Astrocyte (in vitro differentiated cells and primary cell): ENCODE measurements around the gene ENPP3. TPM values are rescaled to one million over a fixed set of nuclear protein-coding genes. Genes with fewer than 3 reads are reported as not detected.

Experiments
- DNase-seq: peaks from one replicate; pipeline ENCODE4 v3.0.0-alpha.2; 2010; ENCODE audit warnings: low read depth
- FAIRE-seq: peaks from 2 replicates; lab custom pipeline; 2011; peaks lifted over from hg19 to GRCh38; lab: Jason Lieb, UNC
- H2AFZ ChIP-seq: 2 replicates; pipeline ENCODE4 v1.6.0; 2012; ENCODE audit warnings: low read depth, low read length, inconsistent platforms
- H3K27ac ChIP-seq: 2 replicates; pipeline ENCODE4 v1.5.1; 2011; ENCODE audit warnings: low read depth, low read length, inconsistent platforms
- H3K27me3 ChIP-seq: 2 replicates; pipeline ENCODE4 v1.6.0; 2011; ENCODE audit warnings: low read length, inconsistent platforms; ENCODE audit not compliant: insufficient read depth
- H3K36me3 ChIP-seq: 2 replicates; pipeline ENCODE4 v1.5.1; 2011; ENCODE audit warnings: low read length, inconsistent platforms; ENCODE audit not compliant: insufficient read depth
- H3K4me1 ChIP-seq: 2 replicates; pipeline ENCODE4 v1.5.1; 2011; ENCODE audit warnings: low read length, inconsistent platforms; ENCODE audit not compliant: insufficient read depth
- H3K4me2 ChIP-seq: 2 replicates; pipeline ENCODE4 v1.6.0; 2012; ENCODE audit warnings: low read length, inconsistent platforms
- H3K4me3 ChIP-seq: 2 replicates; pipeline ENCODE4 v1.5.1; 2011; ENCODE audit warnings: low read depth, mild to moderate bottlenecking, low read length, inconsistent platforms; ENCODE audit not compliant: insufficient read depth
- H3K79me2 ChIP-seq: 2 replicates; pipeline ENCODE4 v1.6.0; 2012; ENCODE audit warnings: mild to moderate bottlenecking, low read length, inconsistent platforms; ENCODE audit not compliant: insufficient read depth
- H3K9ac ChIP-seq: 2 replicates; pipeline ENCODE4 v1.6.0; 2012; ENCODE audit warnings: mild to moderate bottlenecking, low read length, inconsistent platforms
- H3K9me3 ChIP-seq: 2 replicates; pipeline ENCODE4 v1.5.1; 2012; ENCODE audit warnings: low read depth, mild to moderate bottlenecking, low read length, inconsistent platforms; ENCODE audit not compliant: insufficient read depth
- H4K20me1 ChIP-seq: 2 replicates; pipeline ENCODE4 v1.6.0; 2012; ENCODE audit warnings: low read length, inconsistent platforms; ENCODE audit not compliant: insufficient read depth
- H3K27ac Mint-ChIP-seq: one replicate; pipeline ENCODE4 v1.8.0; 2021; ENCODE audit warnings: mild to moderate bottlenecking, mixed read lengths; ENCODE audit not compliant: unreplicated experiment
- H3K27me3 Mint-ChIP-seq: one replicate; pipeline ENCODE4 v1.8.0; 2021; ENCODE audit warnings: low read depth, mixed read lengths; ENCODE audit not compliant: unreplicated experiment
- H3K36me3 Mint-ChIP-seq: one replicate; pipeline ENCODE4 v1.8.0; 2021; ENCODE audit warnings: low read depth, mixed read lengths; ENCODE audit not compliant: unreplicated experiment
- H3K4me1 Mint-ChIP-seq: one replicate; pipeline ENCODE4 v1.8.0; 2021; ENCODE audit warnings: low read depth, mixed read lengths; ENCODE audit not compliant: unreplicated experiment
- H3K4me3 Mint-ChIP-seq: one replicate; pipeline ENCODE4 v1.8.0; 2021; ENCODE audit warnings: mild to moderate bottlenecking, moderate library complexity, mixed read lengths; ENCODE audit not compliant: unreplicated experiment
- H3K9me3 Mint-ChIP-seq: one replicate; pipeline ENCODE4 v1.8.0; 2021; ENCODE audit warnings: mild to moderate bottlenecking, mixed read lengths; ENCODE audit not compliant: unreplicated experiment
- CTCF ChIP-seq: IDR thresholded peaks from 2 replicates; pipeline ENCODE4 v1.5.1; 2011; ENCODE audit warnings: low read depth, mild to moderate bottlenecking, inconsistent platforms, low read length, moderate library complexity; ENCODE audit not compliant: insufficient read depth
- EZH2 ChIP-seq: IDR thresholded peaks from 2 replicates; pipeline ENCODE4 v1.6.1; 2012; ENCODE audit warnings: mild to moderate bottlenecking, low read length, inconsistent platforms; ENCODE audit not compliant: insufficient read depth
- total RNA-seq: library from RNA; stranded (reverse); gene quantifications from 2 replicates; pipeline ENCODE4 v1.2.1, GENCODE V29; 2021

The ENPP3 gene
- total RNA-seq, 1 donor from 2014 or later, result not detected

GRCh38 chr6:131758920-131759319 is 121.8 kb downstream of the ENPP3 start:
- no peaks in the 10 kb centered on the region for H3K79me2 ChIP-seq
- no peaks in the 10 kb centered on the region for H3K27me3 ChIP-seq
- H3K4me1 ChIP-seq, result peaks cover 27% of the 10 kb centered on the region
- H3K36me3 ChIP-seq, result no peaks in the 10 kb centered on the region
- no peaks in the 10 kb centered on the region for H3K9me3 ChIP-seq
- peak; percentile 39 for FAIRE-seq
- H3K9me3 Mint-ChIP-seq, result no peaks in the 10 kb centered on the region
- no peak overlapping the region for H3K27ac ChIP-seq
- H3K36me3 Mint-ChIP-seq, result no peaks in the 10 kb centered on the region
- H3K9ac ChIP-seq, result no peak overlapping the region
- H2AFZ ChIP-seq, result no peak overlapping the region
- no peaks in the 10 kb centered on the region for H4K20me1 ChIP-seq
- no peak overlapping the region for H3K4me3 ChIP-seq
- DNase-seq, result peak; percentile 39
- TF ChIP-seq EZH2 (no peak), CTCF (no peak)
- peaks cover 38% of the 10 kb centered on the region for H3K4me1 Mint-ChIP-seq
- H3K4me3 Mint-ChIP-seq, result no peak overlapping the region
- no peak overlapping the region for H3K4me2 ChIP-seq
- peak overlapping the region; percentile 14 for H3K27ac Mint-ChIP-seq
- no peaks in the 10 kb centered on the region for H3K27me3 Mint-ChIP-seq

- FAIRE-seq (peak; percentile 84), DNase-seq (peak; percentile 90)
- peaks cover 21% of the 10 kb centered on the region for H3K4me1 ChIP-seq
- H3K27me3 ChIP-seq, result no peaks in the 10 kb centered on the region
- H3K9me3 ChIP-seq, result no peaks in the 10 kb centered on the region
- H3K9ac ChIP-seq, result no peak overlapping the region
- H3K79me2 ChIP-seq, result no peaks in the 10 kb centered on the region
- Mint-ChIP-seq H3K27ac (no peak overlapping the region), H3K4me1 (peaks cover 38% of the 10 kb centered on the region), H3K4me3 (no peak overlapping the region), H3K36me3 (no peaks in the 10 kb centered on the region), H3K27me3 (no peaks in the 10 kb centered on the region), H3K9me3 (no peaks in the 10 kb centered on the region)
- H3K27ac ChIP-seq, result no peak overlapping the region
- H3K36me3 ChIP-seq, result no peaks in the 10 kb centered on the region
- H2AFZ ChIP-seq, result no peak overlapping the region
- no peaks in the 10 kb centered on the region for H4K20me1 ChIP-seq
- no peak overlapping the region for H3K4me3 ChIP-seq
- H3K4me2 ChIP-seq, result peak overlapping the region; percentile 34
- TF ChIP-seq EZH2 (no peak), CTCF (no peak)
Observed at GRCh38 chr6:131761060-131761761, 124.1 kb downstream of the ENPP3 start.

GRCh38 chr6:131761762-131762067 is 124.6 kb downstream of the ENPP3 start:
- no peaks in the 10 kb centered on the region for H3K36me3 Mint-ChIP-seq
- H3K9me3 Mint-ChIP-seq, result no peaks in the 10 kb centered on the region
- no peak overlapping the region for H2AFZ ChIP-seq
- TF ChIP-seq EZH2 (no peak), CTCF (no peak)
- no peaks in the 10 kb centered on the region for H3K27me3 ChIP-seq
- H4K20me1 ChIP-seq, result no peaks in the 10 kb centered on the region
- peaks cover 38% of the 10 kb centered on the region for H3K4me1 Mint-ChIP-seq
- no peak for FAIRE-seq
- H3K36me3 ChIP-seq, result no peaks in the 10 kb centered on the region
- no peaks in the 10 kb centered on the region for H3K27me3 Mint-ChIP-seq
- peak overlapping the region; percentile 34 for H3K4me2 ChIP-seq
- no peak overlapping the region for H3K4me3 ChIP-seq
- H3K4me3 Mint-ChIP-seq, result no peak overlapping the region
- no peaks in the 10 kb centered on the region for H3K79me2 ChIP-seq
- peaks cover 21% of the 10 kb centered on the region for H3K4me1 ChIP-seq
- no peak overlapping the region for H3K27ac Mint-ChIP-seq
- H3K9me3 ChIP-seq, result no peaks in the 10 kb centered on the region
- DNase-seq, result no peak
- no peak overlapping the region for H3K9ac ChIP-seq
- H3K27ac ChIP-seq, result no peak overlapping the region
